Activated T-helper 2 cell treated with anti-CD3 and anti-CD28 coated beads, Interferon-gamma antibody, Interleukin-2, Interleukin-4, amounts not matched to agents 10 μg/mL and 5 μg/mL and 100 μg/mL, durations not matched to agents 14 hours and 24 hours and 36 hours (primary cell): ENCODE measurements around the gene TRABD2A. TPM values are rescaled to one million over a fixed set of nuclear protein-coding genes. Genes with fewer than 3 reads are reported as not detected.
A peak's percentile ranks its signal among the peaks of the same experiment; 100 is the strongest.
"Not testable (repeated sequence)": the region's sequence is repeated elsewhere in the genome, so short reads cannot be mapped to it uniquely, and the experiment has no call there.

ENCODE experiments used
- DNase-seq: peaks from one replicate; pipeline ENCODE4 v3.0.0; 2021; ENCODE audit warnings: low spot score
- H3K27ac Mint-ChIP-seq: one replicate; pipeline ENCODE4 v1.8.0; 2021; ENCODE audit warnings: mixed read lengths
- H3K27me3 Mint-ChIP-seq: one replicate; pipeline ENCODE4 v1.8.0; 2021; ENCODE audit warnings: low read depth, mixed read lengths
- H3K36me3 Mint-ChIP-seq: one replicate; pipeline ENCODE4 v1.8.0; 2021; ENCODE audit warnings: low read depth, mixed read lengths
- H3K4me1 Mint-ChIP-seq: one replicate; pipeline ENCODE4 v1.8.0; 2021; ENCODE audit warnings: low read depth, mixed read lengths
- H3K4me3 Mint-ChIP-seq: one replicate; pipeline ENCODE4 v1.8.0; 2021; ENCODE audit warnings: low read depth, mild to moderate bottlenecking, moderate library complexity, mixed read lengths
- H3K9me3 Mint-ChIP-seq: one replicate; pipeline ENCODE4 v1.8.0; 2021; ENCODE audit warnings: mixed read lengths
- intact Hi-C: fragments of 100-400 bp; cut with micrococcal nuclease; formaldehyde crosslinking; loops from one replicate; pipeline ENCODE4 v1.15.1; 2023
- total RNA-seq: library from RNA; stranded (reverse); gene quantifications from 2 replicates; pipeline ENCODE4 v1.2.3, GENCODE V29; 2022

TRABD2A gene
- total RNA-seq, 1 donor from 2014 or later, result 67.9 TPM

GRCh38 chr2:84873350-84873749 lies 7.5 kb downstream of the TRABD2A start:
- H3K27ac Mint-ChIP-seq, result peak overlapping the region; percentile 71
- peaks cover 74% of the 10 kb centered on the region for H3K36me3 Mint-ChIP-seq
- no peak overlapping the region for H3K4me3 Mint-ChIP-seq

GRCh38 chr2:84872691-84873090 lies 8.2 kb downstream of the TRABD2A start:
- H3K9me3 Mint-ChIP-seq, intact Hi-C loops, H3K27ac Mint-ChIP-seq, H3K27me3 Mint-ChIP-seq, H3K4me3 Mint-ChIP-seq, DNase-seq: not testable (repeated sequence)
- Mint-ChIP-seq H3K4me1 (peaks cover 53% of the 10 kb centered on the region), H3K36me3 (peaks cover 77% of the 10 kb centered on the region)

More at GRCh38 chr2:84873350-84873749, 7.5 kb downstream of the TRABD2A start:
- H3K4me1 Mint-ChIP-seq, result peaks cover 57% of the 10 kb centered on the region
- intact Hi-C loops, result no loop called here
- H3K27me3 Mint-ChIP-seq, result no peaks in the 10 kb centered on the region
- no peak for DNase-seq
- H3K9me3 Mint-ChIP-seq, result no peaks in the 10 kb centered on the region

DNA sequence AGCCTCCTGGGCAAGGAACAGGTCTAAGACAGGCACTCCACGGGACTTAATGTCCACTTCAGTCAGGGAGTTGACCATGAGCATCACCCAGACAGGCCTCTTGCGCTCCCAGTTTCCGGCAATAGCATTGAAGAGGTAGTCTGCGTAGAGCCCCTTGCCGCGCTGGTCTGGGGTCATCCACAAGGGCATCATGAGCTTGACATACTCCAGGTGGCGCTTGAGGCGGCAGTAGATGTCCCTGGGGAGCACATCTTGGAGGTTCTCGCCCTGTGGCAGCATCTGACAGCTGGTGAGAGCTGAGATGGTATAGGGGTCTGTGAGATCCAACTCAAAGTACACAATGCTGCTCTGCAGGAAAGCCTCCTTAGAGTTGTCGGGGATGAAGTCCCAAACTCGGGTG lies 10.6 kb downstream of the TRABD2A start:
- peaks cover 46% of the 10 kb centered on the region for H3K4me1 Mint-ChIP-seq
- H3K27me3 Mint-ChIP-seq, result no peaks in the 10 kb centered on the region
- no peak overlapping the region for H3K27ac Mint-ChIP-seq
- intact Hi-C loops, result no loop called here
- no peaks in the 10 kb centered on the region for H3K9me3 Mint-ChIP-seq
- DNase-seq, result no peak
- peaks cover 69% of the 10 kb centered on the region for H3K36me3 Mint-ChIP-seq
- H3K4me3 Mint-ChIP-seq, result no peak overlapping the region

- DNase-seq, H3K27me3 Mint-ChIP-seq, intact Hi-C loops, H3K9me3 Mint-ChIP-seq, H3K4me3 Mint-ChIP-seq, H3K27ac Mint-ChIP-seq: not testable (repeated sequence)
- Mint-ChIP-seq H3K4me1 (peaks cover 40% of the 10 kb centered on the region), H3K36me3 (peaks cover 60% of the 10 kb centered on the region)
Observed at GRCh38 chr2:84868327-84868726, 12.6 kb downstream of the TRABD2A start.

GRCh38 chr2:84866122-84866521 lies 14.8 kb downstream of the TRABD2A start:
- Mint-ChIP-seq H3K27me3 (no peaks in the 10 kb centered on the region), H3K4me1 (peaks cover 47% of the 10 kb centered on the region), H3K27ac (no peak overlapping the region), H3K9me3 (no peaks in the 10 kb centered on the region), H3K4me3 (no peak overlapping the region), H3K36me3 (peaks cover 62% of the 10 kb centered on the region)
- DNase-seq, result no peak
- intact Hi-C loops, result no loop called here

DNA sequence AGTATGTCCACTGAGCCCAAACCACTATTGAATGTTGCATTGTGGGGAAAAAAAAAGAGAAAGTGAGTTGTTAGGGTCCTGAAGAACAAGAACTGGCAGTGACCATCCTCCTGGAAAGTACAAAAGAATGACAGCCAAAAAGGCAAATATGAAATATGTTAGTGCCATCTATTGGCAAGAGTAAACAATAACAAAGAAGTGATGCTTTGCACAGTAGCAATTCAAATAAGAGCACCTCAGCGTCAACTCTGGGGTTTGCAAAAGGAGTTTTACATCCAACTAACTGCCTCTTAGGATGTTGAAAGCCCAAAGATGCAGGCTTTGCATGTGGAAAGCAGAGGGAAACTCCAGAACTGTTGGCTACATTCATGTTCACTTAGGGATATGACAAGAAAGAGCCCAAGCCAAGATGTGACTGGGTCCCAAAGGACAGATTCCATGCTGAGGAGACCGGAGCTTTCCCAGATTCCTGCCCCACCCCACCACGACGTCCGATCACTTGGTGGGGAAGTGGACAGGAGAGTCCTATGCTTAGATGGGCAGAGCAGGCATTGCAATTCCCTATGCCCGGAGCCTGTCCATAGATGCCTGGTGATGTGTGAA lies 15.6 kb downstream of the TRABD2A start:
- Mint-ChIP-seq H3K4me3 (no peak overlapping the region), H3K27me3 (no peaks in the 10 kb centered on the region), H3K9me3 (no peaks in the 10 kb centered on the region), H3K36me3 (peaks cover 62% of the 10 kb centered on the region), H3K4me1 (peaks cover 49% of the 10 kb centered on the region), H3K27ac (no peak overlapping the region)
- intact Hi-C loops, result loop anchor here (2.0 kb wide), 1 partner anchor 370 kb away; no protein-coding TSS in a partner anchor
- DNase-seq, result no peak

DNA sequence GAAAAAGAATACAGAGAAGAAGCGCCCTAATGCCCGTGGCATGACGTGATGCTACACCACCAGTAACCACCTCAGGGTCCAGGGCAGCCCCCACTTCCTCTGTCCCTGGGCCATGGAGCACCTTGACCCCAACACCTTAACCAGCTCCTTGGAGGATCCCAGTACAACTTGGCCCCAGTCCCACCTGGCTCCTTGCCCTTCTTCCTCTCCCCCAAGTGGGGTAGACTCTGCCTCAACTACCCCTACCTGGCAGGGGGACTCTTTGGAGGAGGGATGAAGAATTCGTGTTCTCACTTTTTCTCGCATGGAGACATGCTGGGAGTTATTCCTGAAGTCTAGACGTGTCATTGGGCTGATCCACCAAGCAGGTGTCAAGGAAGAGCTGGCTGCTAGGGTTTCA lies 18.9 kb downstream of the TRABD2A start:
- peaks cover 73% of the 10 kb centered on the region for H3K4me1 Mint-ChIP-seq

GRCh38 chr2:84861539-84861938 lies 19.3 kb downstream of the TRABD2A start:
- Mint-ChIP-seq H3K9me3 (peaks cover 3% of the 10 kb centered on the region), H3K36me3 (peaks cover 69% of the 10 kb centered on the region), H3K4me1 (peaks cover 75% of the 10 kb centered on the region), H3K4me3 (no peak overlapping the region), H3K27me3 (no peaks in the 10 kb centered on the region), H3K27ac (no peak overlapping the region)
- intact Hi-C loops, result loop anchor here (2.0 kb wide), 1 partner anchor 15 kb away; no protein-coding TSS in a partner anchor
- DNase-seq, result no peak

More for the DNA sequence above, 18.9 kb downstream of the TRABD2A start:
- Mint-ChIP-seq H3K27ac (no peak overlapping the region), H3K4me3 (no peak overlapping the region), H3K27me3 (no peaks in the 10 kb centered on the region), H3K9me3 (no peaks in the 10 kb centered on the region), H3K36me3 (peaks cover 66% of the 10 kb centered on the region)
- intact Hi-C loops, result no loop called here
- no peak for DNase-seq

- intact Hi-C loops, result loop anchor here (5.0 kb wide), 1 partner anchor 342 kb away; the partner anchor contains the start of gene DNAH6
- no peak overlapping the region for H3K27ac Mint-ChIP-seq
- H3K36me3 Mint-ChIP-seq, result peaks cover 78% of the 10 kb centered on the region
- H3K27me3 Mint-ChIP-seq, result no peaks in the 10 kb centered on the region
- peaks cover 77% of the 10 kb centered on the region for H3K4me1 Mint-ChIP-seq
- peaks cover 15% of the 10 kb centered on the region for H3K9me3 Mint-ChIP-seq
- peak overlapping the region; percentile 5 for H3K4me3 Mint-ChIP-seq
- no peak for DNase-seq
Observed at GRCh38 chr2:84858937-84859336, 21.9 kb downstream of the TRABD2A start.

GRCh38 chr2:84858123-84858522 lies 22.8 kb downstream of the TRABD2A start:
- Mint-ChIP-seq H3K4me3 (no peak overlapping the region), H3K9me3 (peaks cover 19% of the 10 kb centered on the region), H3K27me3 (no peaks in the 10 kb centered on the region), H3K36me3 (peaks cover 81% of the 10 kb centered on the region), H3K4me1 (peaks cover 75% of the 10 kb centered on the region), H3K27ac (peak overlapping the region; percentile 44)
- no peak for DNase-seq
- intact Hi-C loops, result loop anchor here (5.0 kb wide), 1 partner anchor 341 kb away; the partner anchor contains the start of gene DNAH6

- DNase-seq, result no peak
- Mint-ChIP-seq H3K27ac (peak overlapping the region; percentile 85), H3K4me3 (no peak overlapping the region), H3K36me3 (peaks cover 84% of the 10 kb centered on the region), H3K4me1 (peaks cover 72% of the 10 kb centered on the region), H3K9me3 (peaks cover 24% of the 10 kb centered on the region), H3K27me3 (no peaks in the 10 kb centered on the region)
- intact Hi-C loops, result loop anchor here (5.0 kb wide), 1 partner anchor 340 kb away; the partner anchor contains the start of gene DNAH6
Observed at GRCh38 chr2:84857566-84857965, 23.3 kb downstream of the TRABD2A start.

DNA sequence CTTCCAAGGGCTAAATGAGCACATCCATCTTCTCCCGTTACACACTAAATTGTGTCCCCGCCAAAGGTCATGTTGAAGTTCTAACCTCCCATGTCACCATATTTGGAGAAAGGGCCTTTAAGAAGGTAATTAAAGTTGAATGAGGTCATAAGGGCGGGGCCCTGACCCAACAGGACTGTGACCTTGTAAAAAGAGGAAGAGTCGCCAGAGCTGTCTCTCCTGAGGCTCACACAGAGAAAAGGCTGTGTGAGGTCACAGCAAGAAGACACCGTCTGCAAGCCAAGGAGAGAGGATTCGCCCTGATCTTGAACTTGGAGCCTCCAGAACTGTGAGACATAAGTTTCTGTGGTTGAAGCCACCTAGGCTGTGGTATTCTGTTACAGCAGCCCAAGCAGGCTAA lies 24.1 kb downstream of the TRABD2A start:
- H3K4me3 Mint-ChIP-seq, result peak overlapping the region; percentile 62
- intact Hi-C loops, result loop anchor here (5.0 kb wide), 1 partner anchor 339 kb away; the partner anchor contains the start of gene DNAH6
- peak overlapping the region; percentile 85 for H3K27ac Mint-ChIP-seq
- H3K36me3 Mint-ChIP-seq, result peaks cover 88% of the 10 kb centered on the region
- no peaks in the 10 kb centered on the region for H3K27me3 Mint-ChIP-seq
- peak; percentile 29 for DNase-seq
- H3K4me1 Mint-ChIP-seq, result peaks cover 74% of the 10 kb centered on the region
- H3K9me3 Mint-ChIP-seq, result peaks cover 27% of the 10 kb centered on the region

DNA sequence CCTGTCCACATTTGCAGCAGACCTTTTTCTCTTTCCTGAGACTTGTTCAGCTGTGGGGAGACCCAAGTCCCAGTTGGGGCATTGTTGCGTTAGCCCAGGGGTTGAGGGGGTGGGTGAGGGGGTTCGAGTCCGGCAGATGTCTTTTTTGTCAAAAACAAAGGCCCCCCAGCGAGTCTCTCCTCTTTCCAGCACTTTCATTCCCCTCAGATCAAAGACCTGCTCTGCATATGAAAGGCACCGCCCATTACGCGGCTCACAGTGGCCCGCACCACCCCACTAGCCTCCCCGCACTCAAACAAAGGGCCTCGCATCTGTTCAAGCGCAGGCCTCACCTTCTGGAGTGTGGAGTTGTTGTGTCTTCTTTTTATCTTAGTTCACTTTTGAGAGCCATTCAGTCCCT lies 25.2 kb downstream of the TRABD2A start:
- Mint-ChIP-seq H3K36me3 (peaks cover 91% of the 10 kb centered on the region), H3K27me3 (no peaks in the 10 kb centered on the region), H3K27ac (no peak overlapping the region), H3K4me3 (no peak overlapping the region), H3K9me3 (peaks cover 27% of the 10 kb centered on the region), H3K4me1 (peaks cover 72% of the 10 kb centered on the region)
- intact Hi-C loops, result loop anchor here (5.0 kb wide), 1 partner anchor 338 kb away; the partner anchor contains the start of gene DNAH6
- DNase-seq, result no peak
